H1 (cell line): ENCODE results near the gene ARID3B.

Experiments
- EZH2 ChIP-seq: fragments of 200-600 bp; sonication (generic); IDR thresholded peaks from 2 replicates; pipeline ENCODE4 v1.7.1; 2012; ENCODE audit warnings: low read depth, mild to moderate bottlenecking, moderate library complexity, low read length, inconsistent platforms; ENCODE audit not compliant: severe bottlenecking
- JUND ChIP-seq: IDR thresholded peaks from 2 replicates; pipeline ENCODE4 v1.6.1; 2011; ENCODE audit warnings: mild to moderate bottlenecking, improper control_type of control experiment, low read length
- PHF8 ChIP-seq: fragments of 200-600 bp; sonication (generic); conservative IDR thresholded peaks from 2 replicates; pipeline ENCODE4 v1.7.1; 2012; ENCODE audit warnings: low read depth, mild to moderate bottlenecking, inconsistent platforms, low read length, moderate library complexity
- POLR2A ChIP-seq, 2 experiments: IDR thresholded peaks; 1 replicate in 1 of 2; 2 replicates in 1 of 2; pipeline ENCODE4 v1.6.1; 2011; ENCODE audit warnings: low read depth in 2 of 2, low read length in 2 of 2, mild to moderate bottlenecking in 2 of 2; ENCODE audit errors: control extremely low read depth in 1 of 2
- POLR2AphosphoS5 ChIP-seq: IDR thresholded peaks from 2 replicates; pipeline ENCODE4 v1.6.1; 2011; ENCODE audit warnings: low read depth, low read length
- RAD21 ChIP-seq, 2 experiments: IDR thresholded peaks in 1 of 2; conservative IDR thresholded peaks in 1 of 2; 2 replicates each; pipeline ENCODE4 v1.6.1; 2011; ENCODE audit warnings: low read depth in 2 of 2, low read length in 2 of 2, improper control_type of control experiment in 1 of 2, inconsistent platforms in 1 of 2, mild to moderate bottlenecking in 1 of 2, moderate library complexity in 1 of 2
- RFX5 ChIP-seq: IDR thresholded peaks from 2 replicates; pipeline ENCODE4 v1.6.1; 2011; ENCODE audit warnings: low read depth, low read length, improper control_type of control experiment, borderline replicate concordance
- SP1 ChIP-seq: IDR thresholded peaks from 2 replicates; pipeline ENCODE4 v1.6.1; 2011; ENCODE audit warnings: low read depth, low read length
- TF ChIP-seq, protein P1 (sequence below), 3 experiments: IDR thresholded peaks; 1 replicate in 2 of 3; 2 replicates in 1 of 3; pipeline versions ENCODE4 v1.5.1 to v1.6.1; 2011; ENCODE audit warnings: low read length in 3 of 3, mild to moderate bottlenecking in 3 of 3, inconsistent platforms in 2 of 3, low read depth in 1 of 3, moderate library complexity in 1 of 3; ENCODE audit not compliant: insufficient read depth in 1 of 3; ENCODE audit errors: control extremely low read depth in 1 of 3
- TF ChIP-seq, protein P2 (sequence below): IDR thresholded peaks from 2 replicates; pipeline ENCODE4 v1.6.1; 2011; ENCODE audit warnings: low read length, improper control_type of control experiment

GRCh38 chr15:74530771-74531143 is 10.3 kb upstream of the ARID3B start:
- TF ChIP-seq POLR2AphosphoS5 (no peak), RAD21 (IDR thresholded peaks at IDR 0.05 in 1 of 2, conservative IDR thresholded peaks at IDR 0.05 in 1 of 2; ENCODE audit: low read depth in 2 of 2, low read length in 2 of 2) (no peak), SP1 (no peak), PHF8 (no peak), EZH2 (no peak), POLR2A (IDR thresholded peaks at IDR 0.05; ENCODE audit: control extremely low read depth in 1 of 2, low read depth in 2 of 2, low read length in 2 of 2) (no peak), JUND (no peak), RFX5 (no peak)
- TF ChIP-seq, protein P1, sequence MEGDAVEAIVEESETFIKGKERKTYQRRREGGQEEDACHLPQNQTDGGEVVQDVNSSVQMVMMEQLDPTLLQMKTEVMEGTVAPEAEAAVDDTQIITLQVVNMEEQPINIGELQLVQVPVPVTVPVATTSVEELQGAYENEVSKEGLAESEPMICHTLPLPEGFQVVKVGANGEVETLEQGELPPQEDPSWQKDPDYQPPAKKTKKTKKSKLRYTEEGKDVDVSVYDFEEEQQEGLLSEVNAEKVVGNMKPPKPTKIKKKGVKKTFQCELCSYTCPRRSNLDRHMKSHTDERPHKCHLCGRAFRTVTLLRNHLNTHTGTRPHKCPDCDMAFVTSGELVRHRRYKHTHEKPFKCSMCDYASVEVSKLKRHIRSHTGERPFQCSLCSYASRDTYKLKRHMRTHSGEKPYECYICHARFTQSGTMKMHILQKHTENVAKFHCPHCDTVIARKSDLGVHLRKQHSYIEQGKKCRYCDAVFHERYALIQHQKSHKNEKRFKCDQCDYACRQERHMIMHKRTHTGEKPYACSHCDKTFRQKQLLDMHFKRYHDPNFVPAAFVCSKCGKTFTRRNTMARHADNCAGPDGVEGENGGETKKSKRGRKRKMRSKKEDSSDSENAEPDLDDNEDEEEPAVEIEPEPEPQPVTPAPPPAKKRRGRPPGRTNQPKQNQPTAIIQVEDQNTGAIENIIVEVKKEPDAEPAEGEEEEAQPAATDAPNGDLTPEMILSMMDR (IDR thresholded peaks at IDR 0.05; ENCODE audit: control extremely low read depth in 1 of 3, insufficient read depth in 1 of 3, low read depth in 1 of 3, low read length in 3 of 3) = no peak
- TF ChIP-seq, protein P2, sequence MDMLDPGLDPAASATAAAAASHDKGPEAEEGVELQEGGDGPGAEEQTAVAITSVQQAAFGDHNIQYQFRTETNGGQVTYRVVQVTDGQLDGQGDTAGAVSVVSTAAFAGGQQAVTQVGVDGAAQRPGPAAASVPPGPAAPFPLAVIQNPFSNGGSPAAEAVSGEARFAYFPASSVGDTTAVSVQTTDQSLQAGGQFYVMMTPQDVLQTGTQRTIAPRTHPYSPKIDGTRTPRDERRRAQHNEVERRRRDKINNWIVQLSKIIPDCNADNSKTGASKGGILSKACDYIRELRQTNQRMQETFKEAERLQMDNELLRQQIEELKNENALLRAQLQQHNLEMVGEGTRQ = no peak
